SK-N-SH (cell line): ENCODE data around the gene NOTO. TPM values are rescaled to one million over a fixed set of nuclear protein-coding genes. Genes with fewer than 3 reads are reported as not detected.

Source experiments
- CTCF ChIA-PET: fragments of 300-600, 350-600 bp; formaldehyde crosslinking; extraction: SDS; loops from one replicate; lab custom pipeline; 2021; lab: Yijun Ruan, JAX
- POLR2A ChIA-PET: fragments of 350-600 bp; sonication (Branson Sonifier 250); formaldehyde crosslinking; extraction: SDS; loops from one replicate; lab custom pipeline; 2020; ENCODE audit warnings: antibody characterized with exemption, inconsistent platforms; lab: Yijun Ruan, JAX
- DNase-seq: peaks from one replicate; pipeline ENCODE4 v3.0.0; 2012
- H2AFZ ChIP-seq: fragments of 200-600 bp; sonication (generic); 2 replicates; pipeline ENCODE4 v1.8.1; 2016; ENCODE audit warnings: antibody characterized with exemption, mild to moderate bottlenecking, low read depth
- H3F3A ChIP-seq: fragments of 200-600 bp; sonication (generic); replicated peaks from 2 replicates; pipeline ENCODE3; 2016; ENCODE audit warnings: antibody characterized with exemption, mild to moderate bottlenecking; ENCODE audit not compliant: insufficient read depth
- H3K27ac ChIP-seq, 2 experiments: fragments of 200-500 bp in 1 of 2; fragments of 200-600 bp in 1 of 2; sonication (Bioruptor generic) in 1 of 2; sonication (generic), shearing (Covaris generic) in 1 of 2; 2 replicates each; pipeline versions ENCODE4 v1.5.1 to v1.6.1; 2014 to 2016; ENCODE audit warnings: low read depth in 2 of 2, inconsistent platforms in 1 of 2, low read length in 1 of 2, mild to moderate bottlenecking in 1 of 2, mixed read lengths in 1 of 2
- H3K27me3 ChIP-seq: fragments of 200-600 bp; sonication (generic), shearing (Covaris generic); 2 replicates; pipeline ENCODE4 v1.6.1; 2016; ENCODE audit warnings: mixed run types; ENCODE audit not compliant: insufficient read depth
- H3K36me3 ChIP-seq, 2 experiments: fragments of 200-500 bp in 1 of 2; fragments of 200-600 bp in 1 of 2; sonication (Bioruptor generic) in 1 of 2; sonication (generic) in 1 of 2; replicated peaks in 1 of 2; 2 replicates each; pipeline versions ENCODE3 to v1.5.1; 2014 to 2016; ENCODE audit warnings: low read length in 1 of 2, mild to moderate bottlenecking in 1 of 2; ENCODE audit not compliant: insufficient read depth in 2 of 2, control insufficient read depth in 1 of 2
- H3K4me1 ChIP-seq, 2 experiments: fragments of 200-500 bp in 1 of 2; fragments of 200-600 bp in 1 of 2; sonication (Bioruptor generic) in 1 of 2; sonication (generic), shearing (Covaris generic) in 1 of 2; 2 replicates each; pipeline versions ENCODE4 v1.5.1 to v1.6.1; 2014 to 2016; ENCODE audit warnings: low read depth in 1 of 2, low read length in 1 of 2, mixed run types in 1 of 2; ENCODE audit not compliant: insufficient read depth in 2 of 2, control insufficient read depth in 1 of 2
- H3K4me2 ChIP-seq: fragments of 200-600 bp; sonication (generic), shearing (Covaris generic); 2 replicates; pipeline ENCODE4 v1.6.1; 2017; ENCODE audit warnings: mixed run types
- H3K4me3 ChIP-seq, 2 experiments: fragments of 200-500 bp in 1 of 2; fragments of 200-600 bp in 1 of 2; sonication (Bioruptor generic) in 1 of 2; sonication (generic), shearing (Covaris generic) in 1 of 2; 2 replicates each; pipeline versions ENCODE4 v1.5.1 to v1.8.1; 2014 to 2016; ENCODE audit warnings: low read depth in 2 of 2, inconsistent platforms in 1 of 2, low read length in 1 of 2, mild to moderate bottlenecking in 1 of 2, mixed read lengths in 1 of 2, moderate library complexity in 1 of 2
- H3K79me2 ChIP-seq: fragments of 200-600 bp; sonication (generic); 2 replicates; pipeline ENCODE4 v1.8.1; 2017; ENCODE audit warnings: mild to moderate bottlenecking; ENCODE audit not compliant: insufficient read depth
- H3K9ac ChIP-seq: fragments of 200-600 bp; sonication (generic); 2 replicates; pipeline ENCODE4 v1.6.1; 2017; ENCODE audit warnings: mixed run types
- H3K9me2 ChIP-seq: fragments of 200-600 bp; sonication (generic); 2 replicates; pipeline ENCODE4 v1.6.1; 2017; ENCODE audit warnings: mixed run types
- H3K9me3 ChIP-seq: fragments of 200-600 bp; sonication (generic); 2 replicates; pipeline ENCODE4 v1.6.1; 2017; ENCODE audit warnings: mixed run types, mild to moderate bottlenecking, moderate library complexity
- H4K20me1 ChIP-seq: fragments of 200-600 bp; sonication (generic); 2 replicates; pipeline ENCODE4 v1.6.1; 2017; ENCODE audit warnings: mild to moderate bottlenecking, mixed run types; ENCODE audit not compliant: insufficient read depth
- CHD2 ChIP-seq: fragments of 150-350 bp; IDR thresholded peaks from 2 replicates; pipeline ENCODE4 v1.6.1; 2018; ENCODE audit warnings: low read length; ENCODE audit not compliant: partially characterized antibody
- EP300 ChIP-seq, 2 experiments: IDR thresholded peaks; 2 replicates each; pipeline versions ENCODE4 v1.4.0 to v1.6.1; 2012; ENCODE audit warnings: borderline replicate concordance in 1 of 2, low read depth in 1 of 2, low read length in 1 of 2
- EZH2phosphoT487 ChIP-seq: fragments of 200-600 bp; sonication (generic); IDR thresholded peaks from 2 replicates; pipeline ENCODE4 v1.6.1; 2017; ENCODE audit warnings: low read depth, mixed run types, mild to moderate bottlenecking, antibody characterized with exemption, moderate library complexity, borderline replicate concordance
- FOSL2 ChIP-seq: IDR thresholded peaks from 2 replicates; pipeline ENCODE4 v1.4.0; 2012; ENCODE audit warnings: low read depth, mild to moderate bottlenecking, moderate library complexity, borderline replicate concordance
- FOXJ3 ChIP-seq: sonication (generic); formaldehyde crosslinking; IDR thresholded peaks from 2 replicates; pipeline ENCODE4 v1.5.1; 2020; ENCODE audit warnings: mild to moderate bottlenecking, missing genetic modification reagents
- FOXM1 ChIP-seq: IDR thresholded peaks from 2 replicates; pipeline ENCODE4 v1.4.0; 2012; ENCODE audit warnings: low read depth, mild to moderate bottlenecking
- JUND ChIP-seq: IDR thresholded peaks from 2 replicates; pipeline ENCODE4 v1.4.0; 2012
- NRF1 ChIP-seq: IDR thresholded peaks from 2 replicates; pipeline ENCODE4 v1.6.1; 2012; ENCODE audit warnings: low read depth, mild to moderate bottlenecking, low read length
- POLR2AphosphoS5 ChIP-seq: IDR thresholded peaks from 2 replicates; pipeline ENCODE4 v1.6.1; 2012; ENCODE audit warnings: low read depth, low read length
- RCOR1 ChIP-seq: fragments of 150-350 bp; IDR thresholded peaks from 2 replicates; pipeline ENCODE4 v1.6.1; 2017; ENCODE audit warnings: antibody characterized with exemption, low read length
- RFX5 ChIP-seq: IDR thresholded peaks from 2 replicates; pipeline ENCODE4 v1.6.1; 2012; ENCODE audit warnings: mild to moderate bottlenecking, improper control_type of control experiment, low read length
- RXRA ChIP-seq: IDR thresholded peaks from 2 replicates; pipeline ENCODE4 v1.4.0; 2012; ENCODE audit warnings: low read depth, mild to moderate bottlenecking, borderline replicate concordance
- SIN3A ChIP-seq: IDR thresholded peaks from 2 replicates; pipeline ENCODE4 v1.6.1; 2012; ENCODE audit warnings: low read depth, mild to moderate bottlenecking, low read length, moderate library complexity, borderline replicate concordance
- TAF1 ChIP-seq: IDR thresholded peaks from 2 replicates; pipeline ENCODE4 v1.6.1; 2012; ENCODE audit warnings: low read depth, mild to moderate bottlenecking, low read length, moderate library complexity, borderline replicate concordance
- TCF12 ChIP-seq: IDR thresholded peaks from 2 replicates; pipeline ENCODE4 v1.4.0; 2012
- YY1 ChIP-seq: IDR thresholded peaks from 2 replicates; pipeline ENCODE4 v1.4.0; 2012; ENCODE audit warnings: low read depth, mild to moderate bottlenecking
- WGBS: methylation state at CpG from one replicate; pipeline ENCODE4 v1.1.6; 2017; ENCODE audit warnings: low lambda C conversion rate; 5-methylcytosine and 5-hydroxymethylcytosine counted together
- polyA plus RNA-seq, 3 experiments: library from polyadenylated mRNA; depleted of rRNA; stranded (reverse); fragments of >200 nt; gene quantifications; 2 replicates each; pipeline ENCODE4 v1.2.3, GENCODE V29; 2012
- TF ChIP-seq, protein P1 (sequence below): IDR thresholded peaks from 2 replicates; pipeline ENCODE4; 2012
- TF ChIP-seq, protein P2 (sequence below): fragments of 150-350 bp; IDR thresholded peaks from 2 replicates; pipeline ENCODE4 v1.6.1; 2016; ENCODE audit warnings: mild to moderate bottlenecking, low read depth, low read length
- TF ChIP-seq, protein P3 (sequence below): IDR thresholded peaks from 2 replicates; pipeline ENCODE4 v1.4.0; 2012; ENCODE audit warnings: low read depth, borderline replicate concordance
- TF ChIP-seq, protein P4 (sequence below): fragments of 150-350 bp; IDR thresholded peaks from 2 replicates; pipeline ENCODE4 v1.6.1; 2017; ENCODE audit warnings: antibody characterized with exemption, low read length, low read depth, borderline replicate concordance

The NOTO gene
- polyA plus RNA-seq, 1 of the 3 experiments (the other 2 are of a cell fraction): not detected

DNA sequence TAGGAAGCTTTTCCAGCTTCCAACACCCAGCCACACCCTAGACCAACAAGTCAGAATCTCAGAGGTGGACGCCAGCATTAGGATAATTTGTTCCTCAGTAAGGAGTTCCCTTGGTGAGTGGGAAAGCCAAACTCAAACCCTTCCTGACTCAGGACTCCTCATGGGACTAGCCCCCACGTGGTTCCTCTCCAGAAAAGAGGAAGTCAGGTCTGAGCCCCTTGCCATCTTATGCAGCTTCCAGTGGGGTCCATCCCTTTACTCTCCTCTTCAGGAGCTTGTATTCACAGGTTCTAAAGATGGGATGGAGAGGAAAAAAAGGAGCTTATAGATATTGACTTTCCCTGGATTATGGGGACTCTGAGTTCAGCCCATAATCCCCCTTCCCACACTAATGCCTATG lies 14.8 kb upstream of the NOTO start:
- H3K4me1 ChIP-seq: no peaks in the 10 kb centered on the region
- ChIA-PET POLR2A (interaction anchor here (0.5 kb wide), 1 partner anchor 21 kb away, joined by 3 read pairs; no protein-coding TSS in a partner anchor), CTCF (interaction anchor here (1.2 to 4.3 kb wide), 4 partner anchors 10 to 26 kb away, joined by 3 to 35 read pairs (median 7); no protein-coding TSS in a partner anchor)
- H3K4me3 ChIP-seq: no peak overlapping the region
- H3F3A ChIP-seq: no peaks in the 10 kb centered on the region
- WGBS: 6% methylated on average over 2 of the region's 2 CpGs
- no peak for TF ChIP-seq RFX5
- TF ChIP-seq FOXJ3 (CRISPR knock-in tag): no peak
- no peak for TF ChIP-seq EP300 (IDR thresholded peaks at IDR 0.05; ENCODE audit: borderline replicate concordance in 1 of 2, low read depth in 1 of 2, low read length in 1 of 2)
- no peak for TF ChIP-seq SIN3A
- TF ChIP-seq, protein P1, sequence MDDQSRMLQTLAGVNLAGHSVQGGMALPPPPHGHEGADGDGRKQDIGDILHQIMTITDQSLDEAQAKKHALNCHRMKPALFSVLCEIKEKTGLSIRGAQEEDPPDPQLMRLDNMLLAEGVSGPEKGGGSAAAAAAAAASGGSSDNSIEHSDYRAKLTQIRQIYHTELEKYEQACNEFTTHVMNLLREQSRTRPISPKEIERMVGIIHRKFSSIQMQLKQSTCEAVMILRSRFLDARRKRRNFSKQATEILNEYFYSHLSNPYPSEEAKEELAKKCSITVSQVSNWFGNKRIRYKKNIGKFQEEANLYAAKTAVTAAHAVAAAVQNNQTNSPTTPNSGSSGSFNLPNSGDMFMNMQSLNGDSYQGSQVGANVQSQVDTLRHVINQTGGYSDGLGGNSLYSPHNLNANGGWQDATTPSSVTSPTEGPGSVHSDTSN: no peak
- TF ChIP-seq YY1: no peak
- TF ChIP-seq, protein P2, sequence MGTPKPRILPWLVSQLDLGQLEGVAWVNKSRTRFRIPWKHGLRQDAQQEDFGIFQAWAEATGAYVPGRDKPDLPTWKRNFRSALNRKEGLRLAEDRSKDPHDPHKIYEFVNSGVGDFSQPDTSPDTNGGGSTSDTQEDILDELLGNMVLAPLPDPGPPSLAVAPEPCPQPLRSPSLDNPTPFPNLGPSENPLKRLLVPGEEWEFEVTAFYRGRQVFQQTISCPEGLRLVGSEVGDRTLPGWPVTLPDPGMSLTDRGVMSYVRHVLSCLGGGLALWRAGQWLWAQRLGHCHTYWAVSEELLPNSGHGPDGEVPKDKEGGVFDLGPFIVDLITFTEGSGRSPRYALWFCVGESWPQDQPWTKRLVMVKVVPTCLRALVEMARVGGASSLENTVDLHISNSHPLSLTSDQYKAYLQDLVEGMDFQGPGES: no peak
- no peak for TF ChIP-seq RCOR1
- TF ChIP-seq CHD2: no peak
- no peak for TF ChIP-seq EZH2phosphoT487
- no peak for TF ChIP-seq NRF1
- TF ChIP-seq FOXM1: no peak
- TF ChIP-seq TCF12: no peak
- TF ChIP-seq, protein P3, sequence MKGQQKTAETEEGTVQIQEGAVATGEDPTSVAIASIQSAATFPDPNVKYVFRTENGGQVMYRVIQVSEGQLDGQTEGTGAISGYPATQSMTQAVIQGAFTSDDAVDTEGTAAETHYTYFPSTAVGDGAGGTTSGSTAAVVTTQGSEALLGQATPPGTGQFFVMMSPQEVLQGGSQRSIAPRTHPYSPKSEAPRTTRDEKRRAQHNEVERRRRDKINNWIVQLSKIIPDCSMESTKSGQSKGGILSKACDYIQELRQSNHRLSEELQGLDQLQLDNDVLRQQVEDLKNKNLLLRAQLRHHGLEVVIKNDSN: no peak
- H2AFZ ChIP-seq: no peak overlapping the region
- H3K27me3 ChIP-seq: peaks cover 47% of the 10 kb centered on the region; the same call in 1 of the 2 replicates
- no peak for DNase-seq
- H3K9me3 ChIP-seq: no peaks in the 10 kb centered on the region
- no peak overlapping the region for H3K4me2 ChIP-seq
- H4K20me1 ChIP-seq: no peaks in the 10 kb centered on the region
- H3K36me3 ChIP-seq: no peaks in the 10 kb centered on the region
- H3K9ac ChIP-seq: no peak overlapping the region
- H3K79me2 ChIP-seq: no peaks in the 10 kb centered on the region
- H3K9me2 ChIP-seq: no peaks in the 10 kb centered on the region
- no peak overlapping the region for H3K27ac ChIP-seq

DNA sequence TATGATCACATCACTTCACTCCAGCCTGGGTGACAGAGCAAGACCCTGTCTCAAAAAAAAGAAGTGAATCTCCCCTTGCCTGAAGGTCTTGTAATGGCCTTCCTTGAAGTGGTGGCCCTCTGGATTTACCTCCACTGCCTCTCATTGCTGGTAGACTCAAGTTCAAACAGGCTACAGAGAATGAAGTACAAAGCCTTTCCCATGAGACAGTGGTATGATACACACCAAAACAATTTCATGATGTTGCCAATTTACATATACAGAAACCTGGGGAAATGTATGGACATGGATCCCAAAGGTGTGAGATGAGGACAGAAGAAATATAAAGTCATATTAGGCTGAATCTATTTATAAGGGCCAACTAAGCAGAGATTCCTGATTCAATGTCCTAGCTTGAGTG lies 4.8 kb upstream of the NOTO start:
- Histone ChIP-seq H3K27me3 (peaks cover 47% of the 10 kb centered on the region), H3K4me1 (no peaks in the 10 kb centered on the region), H2AFZ (no peak overlapping the region), H3F3A (no peaks in the 10 kb centered on the region), H3K9ac (no peak overlapping the region), H3K9me3 (no peaks in the 10 kb centered on the region), H4K20me1 (no peaks in the 10 kb centered on the region), H3K79me2 (no peaks in the 10 kb centered on the region), H3K4me2 (no peak overlapping the region), H3K9me2 (no peaks in the 10 kb centered on the region), H3K4me3 (no peak overlapping the region), H3K27ac (no peak overlapping the region), H3K36me3 (no peaks in the 10 kb centered on the region)
- ChIA-PET CTCF (interaction anchor here (0.7 to 1.2 kb wide), 3 partner anchors 15 to 304 kb away, joined by 3 to 7 read pairs (median 3); no protein-coding TSS in a partner anchor), POLR2A (no interaction called here)
- no peak for DNase-seq
- TF ChIP-seq JUND: no peak
- no peak for TF ChIP-seq SIN3A
- no peak for TF ChIP-seq EZH2phosphoT487
- TF ChIP-seq, protein P1: no peak
- no peak for TF ChIP-seq POLR2AphosphoS5
- TF ChIP-seq, protein P4, sequence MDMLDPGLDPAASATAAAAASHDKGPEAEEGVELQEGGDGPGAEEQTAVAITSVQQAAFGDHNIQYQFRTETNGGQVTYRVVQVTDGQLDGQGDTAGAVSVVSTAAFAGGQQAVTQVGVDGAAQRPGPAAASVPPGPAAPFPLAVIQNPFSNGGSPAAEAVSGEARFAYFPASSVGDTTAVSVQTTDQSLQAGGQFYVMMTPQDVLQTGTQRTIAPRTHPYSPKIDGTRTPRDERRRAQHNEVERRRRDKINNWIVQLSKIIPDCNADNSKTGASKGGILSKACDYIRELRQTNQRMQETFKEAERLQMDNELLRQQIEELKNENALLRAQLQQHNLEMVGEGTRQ: no peak
- no peak for TF ChIP-seq TAF1
- no peak for TF ChIP-seq RXRA
- TF ChIP-seq CHD2: no peak
- TF ChIP-seq TCF12: no peak
- no peak for TF ChIP-seq FOSL2
- TF ChIP-seq FOXM1: no peak
- TF ChIP-seq, protein P2: no peak
- no peak for TF ChIP-seq RCOR1
